Measurements from ENCODE around the gene SECTM1. TPM values are rescaled to one million over a fixed set of nuclear protein-coding genes. Genes with fewer than 3 reads are reported as not detected.
A peak's percentile ranks its signal among the peaks of the same experiment; 100 is the strongest.

Gene SECTM1
- total and polyA plus RNA-seq, 9 of the 15 experiments (the other 6 are each of a cell fraction or from before 2014, with no cell fraction given) = 0.11 to 0.46 (median 0.18) TPM; not detected in 6

DNA sequence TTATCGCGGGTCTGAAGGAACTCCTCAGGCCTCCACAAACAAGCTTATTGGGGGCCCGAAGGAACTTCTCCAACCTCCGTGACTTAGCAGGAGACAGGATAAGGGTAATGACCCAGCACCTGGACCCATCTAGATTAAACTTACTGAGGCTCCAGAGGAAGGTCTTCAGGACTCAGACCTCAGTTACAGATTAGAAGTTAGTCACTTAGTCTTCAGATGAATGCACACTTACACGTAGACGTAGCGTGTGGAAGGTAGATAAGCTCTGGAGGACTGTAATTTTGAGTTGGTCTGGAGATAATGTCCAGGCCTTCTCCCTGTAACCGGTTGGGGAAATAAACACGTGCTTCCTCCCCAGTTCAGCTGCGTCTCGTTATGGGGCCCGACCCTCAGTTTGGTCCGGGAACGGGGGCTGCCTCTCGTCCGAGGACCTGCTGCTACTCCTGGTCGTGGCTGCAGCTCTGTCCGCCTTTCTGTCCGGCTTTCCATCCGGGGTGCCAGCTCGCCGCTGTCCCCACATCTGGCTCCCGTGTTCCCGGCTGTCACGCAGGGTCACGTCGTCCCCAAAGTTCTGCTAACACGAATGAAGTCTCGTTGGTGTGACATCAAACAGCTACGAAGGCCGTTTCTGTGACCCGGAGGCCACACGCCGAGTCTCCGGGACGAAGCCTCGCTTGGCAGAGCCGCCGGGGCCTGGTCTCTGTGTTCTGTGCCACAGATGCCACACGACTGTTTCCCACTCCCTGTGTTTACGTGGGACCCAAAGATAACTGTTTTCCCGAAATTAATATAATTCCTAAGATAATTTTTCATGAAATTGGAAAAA lies 11.8 kb upstream of the SECTM1 start (continued):
- TF ChIP-seq, protein P1, sequence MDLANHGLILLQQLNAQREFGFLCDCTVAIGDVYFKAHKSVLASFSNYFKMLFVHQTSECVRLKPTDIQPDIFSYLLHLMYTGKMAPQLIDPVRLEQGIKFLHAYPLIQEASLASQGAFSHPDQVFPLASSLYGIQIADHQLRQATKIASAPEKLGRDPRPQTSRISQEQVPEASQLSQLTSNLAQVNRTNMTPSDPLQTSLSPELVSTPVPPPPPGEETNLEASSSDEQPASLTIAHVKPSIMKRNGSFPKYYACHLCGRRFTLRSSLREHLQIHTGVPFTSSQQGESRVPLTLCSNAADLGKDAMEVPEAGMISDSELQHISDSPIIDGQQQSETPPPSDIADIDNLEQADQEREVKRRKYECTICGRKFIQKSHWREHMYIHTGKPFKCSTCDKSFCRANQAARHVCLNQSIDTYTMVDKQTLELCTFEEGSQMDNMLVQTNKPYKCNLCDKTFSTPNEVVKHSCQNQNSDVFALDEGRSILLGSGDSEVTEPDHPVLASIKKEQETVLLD (IDR thresholded peaks at IDR 0.05) = peak; percentile 88
- peak in 1 of 2 experiments; percentile 78; a peak in 1 of 3 replicates for TF ChIP-seq CBX3 (IDR thresholded peaks at IDR 0.05; ENCODE audit: borderline replicate concordance in 1 of 2, low read length in 2 of 2)
- peak; percentile 70; the same call in 1 of the 2 replicates for TF ChIP-seq NFATC3 (IDR thresholded peaks at IDR 0.05)
- TF ChIP-seq, protein P2, sequence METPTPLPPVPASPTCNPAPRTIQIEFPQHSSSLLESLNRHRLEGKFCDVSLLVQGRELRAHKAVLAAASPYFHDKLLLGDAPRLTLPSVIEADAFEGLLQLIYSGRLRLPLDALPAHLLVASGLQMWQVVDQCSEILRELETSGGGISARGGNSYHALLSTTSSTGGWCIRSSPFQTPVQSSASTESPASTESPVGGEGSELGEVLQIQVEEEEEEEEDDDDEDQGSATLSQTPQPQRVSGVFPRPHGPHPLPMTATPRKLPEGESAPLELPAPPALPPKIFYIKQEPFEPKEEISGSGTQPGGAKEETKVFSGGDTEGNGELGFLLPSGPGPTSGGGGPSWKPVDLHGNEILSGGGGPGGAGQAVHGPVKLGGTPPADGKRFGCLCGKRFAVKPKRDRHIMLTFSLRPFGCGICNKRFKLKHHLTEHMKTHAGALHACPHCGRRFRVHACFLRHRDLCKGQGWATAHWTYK (CRISPR knock-in tag; IDR thresholded peaks at IDR 0.05) = peak; percentile 95
- no peak for TF ChIP-seq NELFE (IDR thresholded peaks at IDR 0.05; ENCODE audit: insufficient read depth, insufficient read length)
- no peak for TF ChIP-seq PTBP1 (IDR thresholded peaks at IDR 0.05; ENCODE audit: low read depth, low read length)
- TF ChIP-seq, protein P3, sequence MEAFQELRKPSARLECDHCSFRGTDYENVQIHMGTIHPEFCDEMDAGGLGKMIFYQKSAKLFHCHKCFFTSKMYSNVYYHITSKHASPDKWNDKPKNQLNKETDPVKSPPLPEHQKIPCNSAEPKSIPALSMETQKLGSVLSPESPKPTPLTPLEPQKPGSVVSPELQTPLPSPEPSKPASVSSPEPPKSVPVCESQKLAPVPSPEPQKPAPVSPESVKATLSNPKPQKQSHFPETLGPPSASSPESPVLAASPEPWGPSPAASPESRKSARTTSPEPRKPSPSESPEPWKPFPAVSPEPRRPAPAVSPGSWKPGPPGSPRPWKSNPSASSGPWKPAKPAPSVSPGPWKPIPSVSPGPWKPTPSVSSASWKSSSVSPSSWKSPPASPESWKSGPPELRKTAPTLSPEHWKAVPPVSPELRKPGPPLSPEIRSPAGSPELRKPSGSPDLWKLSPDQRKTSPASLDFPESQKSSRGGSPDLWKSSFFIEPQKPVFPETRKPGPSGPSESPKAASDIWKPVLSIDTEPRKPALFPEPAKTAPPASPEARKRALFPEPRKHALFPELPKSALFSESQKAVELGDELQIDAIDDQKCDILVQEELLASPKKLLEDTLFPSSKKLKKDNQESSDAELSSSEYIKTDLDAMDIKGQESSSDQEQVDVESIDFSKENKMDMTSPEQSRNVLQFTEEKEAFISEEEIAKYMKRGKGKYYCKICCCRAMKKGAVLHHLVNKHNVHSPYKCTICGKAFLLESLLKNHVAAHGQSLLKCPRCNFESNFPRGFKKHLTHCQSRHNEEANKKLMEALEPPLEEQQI (IDR thresholded peaks at IDR 0.05) = no peak; the same call in 1 of the 2 replicates
- no peak for TF ChIP-seq ZNF253 (CRISPR knock-in tag; conservative IDR thresholded peaks at IDR 0.05)
- peak; percentile 89 for TF ChIP-seq BHLHE40 (IDR thresholded peaks at IDR 0.05; ENCODE audit: low read length)
- TF ChIP-seq, protein P4, sequence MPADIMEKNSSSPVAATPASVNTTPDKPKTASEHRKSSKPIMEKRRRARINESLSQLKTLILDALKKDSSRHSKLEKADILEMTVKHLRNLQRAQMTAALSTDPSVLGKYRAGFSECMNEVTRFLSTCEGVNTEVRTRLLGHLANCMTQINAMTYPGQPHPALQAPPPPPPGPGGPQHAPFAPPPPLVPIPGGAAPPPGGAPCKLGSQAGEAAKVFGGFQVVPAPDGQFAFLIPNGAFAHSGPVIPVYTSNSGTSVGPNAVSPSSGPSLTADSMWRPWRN (IDR thresholded peaks at IDR 0.05; ENCODE audit: low read depth) = peak; percentile 86
- TF ChIP-seq, protein P5, sequence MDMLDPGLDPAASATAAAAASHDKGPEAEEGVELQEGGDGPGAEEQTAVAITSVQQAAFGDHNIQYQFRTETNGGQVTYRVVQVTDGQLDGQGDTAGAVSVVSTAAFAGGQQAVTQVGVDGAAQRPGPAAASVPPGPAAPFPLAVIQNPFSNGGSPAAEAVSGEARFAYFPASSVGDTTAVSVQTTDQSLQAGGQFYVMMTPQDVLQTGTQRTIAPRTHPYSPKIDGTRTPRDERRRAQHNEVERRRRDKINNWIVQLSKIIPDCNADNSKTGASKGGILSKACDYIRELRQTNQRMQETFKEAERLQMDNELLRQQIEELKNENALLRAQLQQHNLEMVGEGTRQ (CRISPR knock-in tag; IDR thresholded peaks at IDR 0.05) = no peak
- TF ChIP-seq MTA2 (IDR thresholded peaks at IDR 0.05; ENCODE audit: low read depth) = peak; percentile 89
- no peak for TF ChIP-seq SRSF3 (IDR thresholded peaks at IDR 0.05; ENCODE audit: insufficient read depth, low read length)
- TF ChIP-seq RBFOX2 (IDR thresholded peaks at IDR 0.05; ENCODE audit: low read depth, low read length) = peak; percentile 78
- TF ChIP-seq, protein P6, sequence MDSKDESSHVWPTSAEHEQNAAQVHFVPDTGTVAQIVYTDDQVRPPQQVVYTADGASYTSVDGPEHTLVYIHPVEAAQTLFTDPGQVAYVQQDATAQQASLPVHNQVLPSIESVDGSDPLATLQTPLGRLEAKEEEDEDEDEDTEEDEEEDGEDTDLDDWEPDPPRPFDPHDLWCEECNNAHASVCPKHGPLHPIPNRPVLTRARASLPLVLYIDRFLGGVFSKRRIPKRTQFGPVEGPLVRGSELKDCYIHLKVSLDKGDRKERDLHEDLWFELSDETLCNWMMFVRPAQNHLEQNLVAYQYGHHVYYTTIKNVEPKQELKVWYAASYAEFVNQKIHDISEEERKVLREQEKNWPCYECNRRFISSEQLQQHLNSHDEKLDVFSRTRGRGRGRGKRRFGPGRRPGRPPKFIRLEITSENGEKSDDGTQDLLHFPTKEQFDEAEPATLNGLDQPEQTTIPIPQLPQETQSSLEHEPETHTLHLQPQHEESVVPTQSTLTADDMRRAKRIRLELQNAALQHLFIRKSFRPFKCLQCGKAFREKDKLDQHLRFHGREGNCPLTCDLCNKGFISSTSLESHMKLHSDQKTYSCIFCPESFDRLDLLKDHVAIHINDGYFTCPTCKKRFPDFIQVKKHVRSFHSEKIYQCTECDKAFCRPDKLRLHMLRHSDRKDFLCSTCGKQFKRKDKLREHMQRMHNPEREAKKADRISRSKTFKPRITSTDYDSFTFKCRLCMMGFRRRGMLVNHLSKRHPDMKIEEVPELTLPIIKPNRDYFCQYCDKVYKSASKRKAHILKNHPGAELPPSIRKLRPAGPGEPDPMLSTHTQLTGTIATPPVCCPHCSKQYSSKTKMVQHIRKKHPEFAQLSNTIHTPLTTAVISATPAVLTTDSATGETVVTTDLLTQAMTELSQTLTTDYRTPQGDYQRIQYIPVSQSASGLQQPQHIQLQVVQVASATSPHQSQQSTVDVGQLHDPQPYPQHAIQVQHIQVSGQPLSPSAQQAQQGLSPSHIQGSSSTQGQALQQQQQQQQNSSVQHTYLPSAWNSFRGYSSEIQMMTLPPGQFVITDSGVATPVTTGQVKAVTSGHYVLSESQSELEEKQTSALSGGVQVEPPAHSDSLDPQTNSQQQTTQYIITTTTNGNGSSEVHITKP (IDR thresholded peaks at IDR 0.05; ENCODE audit: partially characterized antibody) = no peak
- no peak for TF ChIP-seq ARHGAP35 (IDR thresholded peaks at IDR 0.05; ENCODE audit: partially characterized antibody)
